CD4-positive, alpha-beta T cell (primary cell): ENCODE results near the gene NPTX2. TPM values are rescaled to one million over a fixed set of nuclear protein-coding genes. Genes with fewer than 3 reads are reported as not detected.

ENCODE experiments used
- ATAC-seq: fragments of 200-7000 bp; cut with Tn5 transposase; one replicate; pipeline ENCODE4 v1.10.0; 2022; ENCODE audit warnings: mild to moderate bottlenecking; ENCODE audit not compliant: poor library complexity
- CTCF ChIA-PET: fragments of 350-600 bp; sonication (Branson Sonifier 250); formaldehyde crosslinking; loops from one replicate; lab custom pipeline; 2021; ENCODE audit warnings: antibody characterized with exemption, inconsistent platforms; lab: Charles Lee
- POLR2A ChIA-PET: fragments of 350-600 bp; sonication (Branson Sonifier 250); formaldehyde crosslinking; loops from one replicate; lab custom pipeline; 2021; ENCODE audit warnings: antibody characterized with exemption, inconsistent platforms; lab: Charles Lee
- DNase-seq, 14 experiments: peaks; one replicate each; pipeline ENCODE4 v3.0.0-alpha.2; 2013 to 2020; ENCODE audit warnings: mixed read lengths in 2 of 14
- H3K27ac ChIP-seq, 2 donors: one replicate each; pipeline versions ENCODE4 v1.5.1 to v1.7.0; 2013; ENCODE audit warnings: low read length in 2 of 2, low read depth in 1 of 2, mild to moderate bottlenecking in 1 of 2
- H3K27me3 ChIP-seq, 2 experiments: 1 replicate in 1 of 2; 2 replicates in 1 of 2; pipeline versions ENCODE4 v1.6.1 to v1.7.0; 2013; ENCODE audit warnings: low read length in 2 of 2, control low read depth in 1 of 2, mild to moderate bottlenecking in 1 of 2, moderate library complexity in 1 of 2; ENCODE audit not compliant: insufficient read depth in 2 of 2, control insufficient read depth in 1 of 2
- H3K36me3 ChIP-seq: one replicate; pipeline ENCODE4 v1.6.1; 2013; ENCODE audit warnings: low read length, control low read depth; ENCODE audit not compliant: insufficient read depth
- H3K4me1 ChIP-seq: one replicate; pipeline ENCODE4 v1.6.1; 2013; ENCODE audit warnings: low read length, control low read depth; ENCODE audit not compliant: insufficient read depth
- H3K4me3 ChIP-seq: one replicate; pipeline ENCODE4 v1.5.1; 2013; ENCODE audit warnings: mild to moderate bottlenecking, low read length, moderate library complexity
- H3K9me3 ChIP-seq, 2 experiments: 1 replicate in 1 of 2; 2 replicates in 1 of 2; pipeline versions ENCODE4 v1.6.1 to v1.7.0; 2013; ENCODE audit warnings: low read length in 2 of 2, mild to moderate bottlenecking in 2 of 2, control low read depth in 1 of 2, moderate library complexity in 1 of 2; ENCODE audit not compliant: control insufficient read depth in 1 of 2, insufficient read depth in 1 of 2
- H3K27ac Mint-ChIP-seq: one replicate; pipeline ENCODE4 v1.8.0; 2020; ENCODE audit warnings: mixed read lengths
- H3K27me3 Mint-ChIP-seq: one replicate; pipeline ENCODE4 v1.8.0; 2021; ENCODE audit warnings: mixed read lengths
- H3K36me3 Mint-ChIP-seq: one replicate; pipeline ENCODE4 v1.8.0; 2021; ENCODE audit warnings: low read depth, mixed read lengths
- H3K4me1 Mint-ChIP-seq: one replicate; pipeline ENCODE4 v1.8.0; 2021; ENCODE audit warnings: low read depth, mixed read lengths
- H3K4me3 Mint-ChIP-seq: one replicate; pipeline ENCODE4 v1.8.0; 2020; ENCODE audit warnings: mild to moderate bottlenecking, mixed read lengths
- H3K9me3 Mint-ChIP-seq: one replicate; pipeline ENCODE4 v1.8.0; 2020; ENCODE audit warnings: mixed read lengths
- CTCF ChIP-seq: fragments of 200-600 bp; IDR thresholded peaks from one replicate; pipeline ENCODE4 v1.8.0; 2022; ENCODE audit warnings: antibody characterized with exemption, mild to moderate bottlenecking
- intact Hi-C, 2 experiments: fragments of 100-400 bp; cut with DNase I in 1 of 2; cut with micrococcal nuclease in 1 of 2; formaldehyde crosslinking; loops; one replicate each; pipeline versions ENCODE4 v1.15.1 to v1.9.0; 2023 to 2025; cut with DNase I, micrococcal nuclease
- polyA plus RNA-seq, 2 donors: library from polyadenylated mRNA; unstranded; fragments of 120-200 nt; gene quantifications; one replicate each; pipeline ENCODE4 v1.2.1, GENCODE V29; 2013
- total RNA-seq, 174 experiments: library from RNA in 2 of 174; stranded (reverse) in 2 of 174; gene quantifications; one replicate each; pipeline ENCODE4 v1.2.3 and lab custom pipeline; 2021 to 2026

Gene NPTX2
- not detected for total RNA-seq
- not detected for polyA plus RNA-seq (2013, experiment 1 of 2)
- 0.23 TPM for polyA plus RNA-seq (2013, experiment 2 of 2)
- 0 to 3.4 (median 0.20) reads per million in 172 experiments for total RNA-seq (lab: John Stamatoyannopoulos, UW)

GRCh38 chr7:98617051-98617959 lies at the start of gene NPTX2:
TSS of gene NPTX2 (plus strand) at chr7:98617285. CDS start at chr7:98617462, 177 bp downstream.
- no peak for DNase-seq
- no peaks in the 10 kb centered on the region for H3K4me1 ChIP-seq
- peaks cover 29 to 42% of the 10 kb centered on the region in 2 experiments for H3K27me3 ChIP-seq
- no peaks in the 10 kb centered on the region for H3K36me3 ChIP-seq
- no peak within 1 kb of the TSS for H3K27ac ChIP-seq
- no peak for ATAC-seq
- intact Hi-C loops: no loop called here
- ChIA-PET POLR2A (no interaction called here), CTCF (no interaction called here)
- peaks cover 57% of the 10 kb centered on the region for H3K27me3 Mint-ChIP-seq
- TF ChIP-seq CTCF: no peak
- no peak within 1 kb of the TSS for H3K4me3 Mint-ChIP-seq
- H3K9me3 Mint-ChIP-seq: no peaks in the 10 kb centered on the region
- H3K4me3 ChIP-seq: no peak within 1 kb of the TSS
- H3K36me3 Mint-ChIP-seq: no peaks in the 10 kb centered on the region
- H3K27ac Mint-ChIP-seq: no peak within 1 kb of the TSS
- peaks cover 0 to 14% of the 10 kb centered on the region in 2 experiments for H3K9me3 ChIP-seq
- no peaks in the 10 kb centered on the region for H3K4me1 Mint-ChIP-seq

- intact Hi-C loops: no loop called here
- H3K27me3 ChIP-seq: no peaks in the 10 kb centered on the region
- H3K9me3 ChIP-seq: peaks cover 0 to 14% of the 10 kb centered on the region in 2 experiments
- no peak overlapping the region for H3K4me3 ChIP-seq
- ATAC-seq: no peak
- no peak overlapping the region for H3K27ac Mint-ChIP-seq
- TF ChIP-seq CTCF: no peak
- no peaks in the 10 kb centered on the region for H3K36me3 ChIP-seq
- no peaks in the 10 kb centered on the region for H3K4me1 ChIP-seq
- no peaks in the 10 kb centered on the region for H3K36me3 Mint-ChIP-seq
- no peak overlapping the region for H3K27ac ChIP-seq
- H3K4me3 Mint-ChIP-seq: no peak overlapping the region
- DNase-seq: no peak
- peaks cover 10% of the 10 kb centered on the region for H3K27me3 Mint-ChIP-seq
- no peaks in the 10 kb centered on the region for H3K4me1 Mint-ChIP-seq
- CTCF ChIA-PET: no interaction called here
- H3K9me3 Mint-ChIP-seq: peaks cover 5% of the 10 kb centered on the region
- POLR2A ChIA-PET: no interaction called here
Observed at GRCh38 chr7:98567991-98568390, 49.1 kb upstream of the NPTX2 start.

GRCh38 chr7:98568891-98569290 lies 48.2 kb upstream of the NPTX2 start:
- Mint-ChIP-seq H3K9me3 (peaks cover 4% of the 10 kb centered on the region), H3K27ac (no peak overlapping the region), H3K4me3 (no peak overlapping the region), H3K4me1 (no peaks in the 10 kb centered on the region), H3K36me3 (no peaks in the 10 kb centered on the region), H3K27me3 (peaks cover 7% of the 10 kb centered on the region)
- CTCF ChIA-PET: no interaction called here
- intact Hi-C loops: no loop called here
- ATAC-seq (no peak), DNase-seq (no peak)
- TF ChIP-seq CTCF: no peak
- no peak overlapping the region for H3K27ac ChIP-seq
- H3K27me3 ChIP-seq: no peaks in the 10 kb centered on the region
- POLR2A ChIA-PET: no interaction called here
- peaks cover 0 to 10% of the 10 kb centered on the region in 2 experiments for H3K9me3 ChIP-seq
- H3K4me1 ChIP-seq: no peaks in the 10 kb centered on the region
- no peaks in the 10 kb centered on the region for H3K36me3 ChIP-seq
- H3K4me3 ChIP-seq: no peak overlapping the region
